HepG2 (cell line): ENCODE results near the gene RHCE. TPM values are rescaled to one million over a fixed set of nuclear protein-coding genes. Genes with fewer than 3 reads are reported as not detected.

ENCODE experiments used
- FOXJ3 ChIP-seq: sonication (generic); formaldehyde crosslinking; IDR thresholded peaks from 2 replicates; pipeline ENCODE4 v1.4.0; 2020; ENCODE audit warnings: missing genetic modification reagents, mild to moderate bottlenecking, borderline replicate concordance
- FOXK2 ChIP-seq: fragments of 450-650 bp; IDR thresholded peaks from 2 replicates; pipeline ENCODE4 v1.6.1; 2016
- GATAD2A ChIP-seq: IDR thresholded peaks from 2 replicates; pipeline ENCODE4 v1.6.1; 2016
- HMG20A ChIP-seq: IDR thresholded peaks from 2 replicates; pipeline ENCODE4 v1.6.1; 2016; ENCODE audit warnings: borderline replicate concordance
- IRF2 ChIP-seq: IDR thresholded peaks from 2 replicates; pipeline ENCODE4 v1.6.1; 2018; ENCODE audit warnings: missing genetic modification reagents, missing compliant biosample characterization
- MTF1 ChIP-seq: sonication (generic); formaldehyde crosslinking; IDR thresholded peaks from 2 replicates; pipeline ENCODE4 v1.5.0; 2020; ENCODE audit warnings: missing genetic modification reagents
- MYNN ChIP-seq: sonication (generic); formaldehyde crosslinking; IDR thresholded peaks from 2 replicates; pipeline ENCODE4 v1.4.0; 2020; ENCODE audit warnings: mild to moderate bottlenecking, low read depth, missing genetic modification reagents
- NRL ChIP-seq: sonication (generic); formaldehyde crosslinking; IDR thresholded peaks from 2 replicates; pipeline ENCODE4 v1.5.0; 2020; ENCODE audit warnings: missing genetic modification reagents, mild to moderate bottlenecking, moderate library complexity, borderline replicate concordance
- TAF1 ChIP-seq: sonication (generic); formaldehyde crosslinking; IDR thresholded peaks from 2 replicates; pipeline ENCODE4 v1.4.0; 2020; ENCODE audit warnings: missing genetic modification reagents
- TBX2 ChIP-seq: sonication (generic); formaldehyde crosslinking; IDR thresholded peaks from 2 replicates; pipeline ENCODE4 v1.5.0; 2020; ENCODE audit warnings: missing genetic modification reagents, mild to moderate bottlenecking, borderline replicate concordance
- TP53 ChIP-seq: sonication (generic); formaldehyde crosslinking; conservative IDR thresholded peaks from 2 replicates; pipeline ENCODE4 v1.4.0; 2020; ENCODE audit warnings: missing genetic modification reagents
- ZBTB7A ChIP-seq: sonication (generic); formaldehyde crosslinking; IDR thresholded peaks from 2 replicates; pipeline ENCODE4 v1.8.0; 2022; ENCODE audit warnings: mild to moderate bottlenecking, missing genetic modification reagents
- ZHX2 ChIP-seq, 2 experiments: sonication (generic) in 1 of 2; formaldehyde crosslinking in 1 of 2; IDR thresholded peaks; 2 replicates each; pipeline versions ENCODE4 v1.6.1 to v1.9.0; 2014 to 2022; ENCODE audit warnings: antibody characterized with exemption in 1 of 2, borderline replicate concordance in 1 of 2, inconsistent platforms in 1 of 2, low read depth in 1 of 2, missing genetic modification reagents in 1 of 2
- ZMYM3 ChIP-seq: sonication (generic); formaldehyde crosslinking; IDR thresholded peaks from 2 replicates; pipeline ENCODE4 v1.5.1; 2020; ENCODE audit warnings: mild to moderate bottlenecking, missing genetic modification reagents
- ZNF883 ChIP-seq: sonication (generic); formaldehyde crosslinking; IDR thresholded peaks from 2 replicates; pipeline ENCODE4 v1.5.1; 2020; ENCODE audit warnings: mild to moderate bottlenecking, missing genetic modification reagents; ENCODE audit errors: not compliant biosample characterization
- polyA plus RNA-seq, 8 experiments: library from polyadenylated mRNA; depleted of rRNA in 3 of 8; stranded (reverse) in 7 of 8; unstranded in 1 of 8; fragments of >200 nt; fragmentation: Illumina TruSeq in 4 of 8; extraction: Trizol in 4 of 8; gene quantifications; 2 replicates each; pipeline versions ENCODE4 v1.2.1 to v1.2.3, GENCODE V29; 2011 to 2016; ENCODE audit warnings: low read depth in 4 of 8, missing spikeins in 1 of 8, mixed read lengths in 1 of 8; ENCODE audit not compliant: insufficient read depth in 1 of 8
- total RNA-seq, 5 experiments: library from RNA; depleted of rRNA; stranded (reverse); fragments of >200 nt; fragmentation: Illumina TruSeq; extraction: Trizol; gene quantifications; 2 replicates each; pipeline ENCODE4 v1.2.3, GENCODE V29; 2016; ENCODE audit warnings: low read depth in 1 of 5
- TF ChIP-seq, protein P1 (sequence below): sonication (generic); formaldehyde crosslinking; IDR thresholded peaks from 2 replicates; pipeline ENCODE4 v1.4.0; 2020; ENCODE audit warnings: missing genetic modification reagents, borderline replicate concordance
- TF ChIP-seq, protein P2 (sequence below): sonication (generic); formaldehyde crosslinking; IDR thresholded peaks from 2 replicates; pipeline ENCODE4 v1.4.0; 2020; ENCODE audit warnings: mild to moderate bottlenecking, missing genetic modification reagents, borderline replicate concordance

Gene RHCE
- total and polyA plus RNA-seq, 2 of the 13 experiments (the other 11 are each of a cell fraction or from before 2014, with no cell fraction given): 0.30 TPM; not detected in 1

GRCh38 chr1:25458541-25459298, 38.1 kb upstream of the RHCE start (continued):
- TF ChIP-seq TAF1 (no peak), ZHX2 (IDR thresholded peaks at IDR 0.05; ENCODE audit: low read depth) (no peak), ZHX2 (CRISPR knock-in tag; IDR thresholded peaks at IDR 0.05; ENCODE audit: borderline replicate concordance) (no peak), HMG20A (peak; percentile 68; the same call in 1 of the 2 replicates), ZMYM3 (CRISPR knock-in tag) (0 out of 2 replicates have a peak, but pooled peaks have one; percentile 46), MTF1 (CRISPR knock-in tag) (no peak), FOXJ3 (peak; percentile 65; the same call in 1 of the 2 replicates), MYNN (CRISPR knock-in tag) (no peak), TBX2 (CRISPR knock-in tag) (peak; percentile 95), FOXK2 (peak; percentile 83; the same call in 1 of the 2 replicates), TP53 (CRISPR knock-in tag) (no peak), NRL (CRISPR knock-in tag) (no peak), ZBTB7A (CRISPR knock-in tag) (no peak), IRF2 (CRISPR knock-in tag) (peak; percentile 31; the same call in 1 of the 2 replicates), GATAD2A (CRISPR knock-in tag) (0 out of 2 replicates have a peak, but pooled peaks have one; percentile 47), ZNF883 (CRISPR knock-in tag) (no peak)
- TF ChIP-seq, protein P1, sequence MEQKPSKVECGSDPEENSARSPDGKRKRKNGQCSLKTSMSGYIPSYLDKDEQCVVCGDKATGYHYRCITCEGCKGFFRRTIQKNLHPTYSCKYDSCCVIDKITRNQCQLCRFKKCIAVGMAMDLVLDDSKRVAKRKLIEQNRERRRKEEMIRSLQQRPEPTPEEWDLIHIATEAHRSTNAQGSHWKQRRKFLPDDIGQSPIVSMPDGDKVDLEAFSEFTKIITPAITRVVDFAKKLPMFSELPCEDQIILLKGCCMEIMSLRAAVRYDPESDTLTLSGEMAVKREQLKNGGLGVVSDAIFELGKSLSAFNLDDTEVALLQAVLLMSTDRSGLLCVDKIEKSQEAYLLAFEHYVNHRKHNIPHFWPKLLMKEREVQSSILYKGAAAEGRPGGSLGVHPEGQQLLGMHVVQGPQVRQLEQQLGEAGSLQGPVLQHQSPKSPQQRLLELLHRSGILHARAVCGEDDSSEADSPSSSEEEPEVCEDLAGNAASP (CRISPR knock-in tag): 0 out of 2 replicates have a peak, but pooled peaks have one; percentile 33
- TF ChIP-seq, protein P2, sequence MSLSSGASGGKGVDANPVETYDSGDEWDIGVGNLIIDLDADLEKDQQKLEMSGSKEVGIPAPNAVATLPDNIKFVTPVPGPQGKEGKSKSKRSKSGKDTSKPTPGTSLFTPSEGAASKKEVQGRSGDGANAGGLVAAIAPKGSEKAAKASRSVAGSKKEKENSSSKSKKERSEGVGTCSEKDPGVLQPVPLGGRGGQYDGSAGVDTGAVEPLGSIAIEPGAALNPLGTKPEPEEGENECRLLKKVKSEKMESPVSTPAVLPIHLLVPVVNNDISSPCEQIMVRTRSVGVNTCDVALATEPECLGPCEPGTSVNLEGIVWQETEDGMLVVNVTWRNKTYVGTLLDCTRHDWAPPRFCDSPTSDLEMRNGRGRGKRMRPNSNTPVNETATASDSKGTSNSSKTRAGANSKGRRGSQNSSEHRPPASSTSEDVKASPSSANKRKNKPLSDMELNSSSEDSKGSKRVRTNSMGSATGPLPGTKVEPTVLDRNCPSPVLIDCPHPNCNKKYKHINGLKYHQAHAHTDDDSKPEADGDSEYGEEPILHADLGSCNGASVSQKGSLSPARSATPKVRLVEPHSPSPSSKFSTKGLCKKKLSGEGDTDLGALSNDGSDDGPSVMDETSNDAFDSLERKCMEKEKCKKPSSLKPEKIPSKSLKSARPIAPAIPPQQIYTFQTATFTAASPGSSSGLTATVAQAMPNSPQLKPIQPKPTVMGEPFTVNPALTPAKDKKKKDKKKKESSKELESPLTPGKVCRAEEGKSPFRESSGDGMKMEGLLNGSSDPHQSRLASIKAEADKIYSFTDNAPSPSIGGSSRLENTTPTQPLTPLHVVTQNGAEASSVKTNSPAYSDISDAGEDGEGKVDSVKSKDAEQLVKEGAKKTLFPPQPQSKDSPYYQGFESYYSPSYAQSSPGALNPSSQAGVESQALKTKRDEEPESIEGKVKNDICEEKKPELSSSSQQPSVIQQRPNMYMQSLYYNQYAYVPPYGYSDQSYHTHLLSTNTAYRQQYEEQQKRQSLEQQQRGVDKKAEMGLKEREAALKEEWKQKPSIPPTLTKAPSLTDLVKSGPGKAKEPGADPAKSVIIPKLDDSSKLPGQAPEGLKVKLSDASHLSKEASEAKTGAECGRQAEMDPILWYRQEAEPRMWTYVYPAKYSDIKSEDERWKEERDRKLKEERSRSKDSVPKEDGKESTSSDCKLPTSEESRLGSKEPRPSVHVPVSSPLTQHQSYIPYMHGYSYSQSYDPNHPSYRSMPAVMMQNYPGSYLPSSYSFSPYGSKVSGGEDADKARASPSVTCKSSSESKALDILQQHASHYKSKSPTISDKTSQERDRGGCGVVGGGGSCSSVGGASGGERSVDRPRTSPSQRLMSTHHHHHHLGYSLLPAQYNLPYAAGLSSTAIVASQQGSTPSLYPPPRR (CRISPR knock-in tag): peak; percentile 66; the same call in 1 of the 2 replicates
